Neural crest cell (in vitro differentiated cells): ENCODE measurements around the gene GRAMD4. TPM values are rescaled to one million over a fixed set of nuclear protein-coding genes. Genes with fewer than 3 reads are reported as not detected.

Experiments
- DNase-seq: peaks from one replicate; pipeline ENCODE4 v3.0.0; 2021; ENCODE audit warnings: low read depth, mixed read lengths, low spot score
- H3K27ac Mint-ChIP-seq: one replicate; pipeline ENCODE4 v1.8.0; 2021; ENCODE audit warnings: mild to moderate bottlenecking, mixed read lengths; ENCODE audit not compliant: unreplicated experiment
- H3K27me3 Mint-ChIP-seq: 2 replicates; pipeline ENCODE4 v1.8.0; 2021; ENCODE audit warnings: low read depth, mild to moderate bottlenecking, mixed read lengths
- H3K36me3 Mint-ChIP-seq: 2 replicates; pipeline ENCODE4 v1.8.0; 2021; ENCODE audit warnings: low read depth, mild to moderate bottlenecking, mixed read lengths
- H3K4me1 Mint-ChIP-seq: 2 replicates; pipeline ENCODE4 v1.8.0; 2021; ENCODE audit warnings: mixed read lengths
- H3K4me3 Mint-ChIP-seq: one replicate; pipeline ENCODE4 v1.8.0; 2021; ENCODE audit warnings: mild to moderate bottlenecking, mixed read lengths
- H3K9me3 Mint-ChIP-seq: 2 replicates; pipeline ENCODE4 v1.8.0; 2021; ENCODE audit warnings: mixed read lengths
- total RNA-seq: library from RNA; stranded (reverse); gene quantifications from 2 replicates; pipeline ENCODE4 v1.2.1, GENCODE V29; 2021
- TF ChIP-seq, protein P1 (sequence below): fragments of 200-600 bp; sonication (generic); conservative IDR thresholded peaks from 2 replicates; pipeline ENCODE4 v1.5.0; 2021; ENCODE audit warnings: antibody characterized with exemption, mild to moderate bottlenecking

Gene GRAMD4
- total RNA-seq, 1 donor from 2014 or later: 34.1 TPM

- H3K27me3 Mint-ChIP-seq: no peaks in the 10 kb centered on the region
- H3K36me3 Mint-ChIP-seq: no peaks in the 10 kb centered on the region
- peaks cover 3% of the 10 kb centered on the region for H3K4me1 Mint-ChIP-seq
- TF ChIP-seq, protein P1, sequence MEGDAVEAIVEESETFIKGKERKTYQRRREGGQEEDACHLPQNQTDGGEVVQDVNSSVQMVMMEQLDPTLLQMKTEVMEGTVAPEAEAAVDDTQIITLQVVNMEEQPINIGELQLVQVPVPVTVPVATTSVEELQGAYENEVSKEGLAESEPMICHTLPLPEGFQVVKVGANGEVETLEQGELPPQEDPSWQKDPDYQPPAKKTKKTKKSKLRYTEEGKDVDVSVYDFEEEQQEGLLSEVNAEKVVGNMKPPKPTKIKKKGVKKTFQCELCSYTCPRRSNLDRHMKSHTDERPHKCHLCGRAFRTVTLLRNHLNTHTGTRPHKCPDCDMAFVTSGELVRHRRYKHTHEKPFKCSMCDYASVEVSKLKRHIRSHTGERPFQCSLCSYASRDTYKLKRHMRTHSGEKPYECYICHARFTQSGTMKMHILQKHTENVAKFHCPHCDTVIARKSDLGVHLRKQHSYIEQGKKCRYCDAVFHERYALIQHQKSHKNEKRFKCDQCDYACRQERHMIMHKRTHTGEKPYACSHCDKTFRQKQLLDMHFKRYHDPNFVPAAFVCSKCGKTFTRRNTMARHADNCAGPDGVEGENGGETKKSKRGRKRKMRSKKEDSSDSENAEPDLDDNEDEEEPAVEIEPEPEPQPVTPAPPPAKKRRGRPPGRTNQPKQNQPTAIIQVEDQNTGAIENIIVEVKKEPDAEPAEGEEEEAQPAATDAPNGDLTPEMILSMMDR: no peak
- no peak overlapping the region for H3K27ac Mint-ChIP-seq
- H3K9me3 Mint-ChIP-seq: no peaks in the 10 kb centered on the region
- DNase-seq: no peak
- H3K4me3 Mint-ChIP-seq: no peak overlapping the region
Measured at GRCh38 chr22:46626911-46627805, 7.0 kb downstream of the GRAMD4 start.

- Mint-ChIP-seq H3K4me1 (no peaks in the 10 kb centered on the region), H3K36me3 (no peaks in the 10 kb centered on the region), H3K4me3 (no peak overlapping the region), H3K27me3 (no peaks in the 10 kb centered on the region), H3K27ac (no peak overlapping the region), H3K9me3 (no peaks in the 10 kb centered on the region)
- TF ChIP-seq, protein P1: no peak
- no peak for DNase-seq
Measured at GRCh38 chr22:46627806-46628482, 7.8 kb downstream of the GRAMD4 start.

- no peaks in the 10 kb centered on the region for H3K36me3 Mint-ChIP-seq
- H3K4me3 Mint-ChIP-seq: no peak overlapping the region
- no peaks in the 10 kb centered on the region for H3K9me3 Mint-ChIP-seq
- DNase-seq: no peak
- no peaks in the 10 kb centered on the region for H3K4me1 Mint-ChIP-seq
- H3K27ac Mint-ChIP-seq: no peak overlapping the region
- no peaks in the 10 kb centered on the region for H3K27me3 Mint-ChIP-seq
- TF ChIP-seq, protein P1: no peak
Measured at GRCh38 chr22:46628756-46629155, 8.6 kb downstream of the GRAMD4 start.

DNA sequence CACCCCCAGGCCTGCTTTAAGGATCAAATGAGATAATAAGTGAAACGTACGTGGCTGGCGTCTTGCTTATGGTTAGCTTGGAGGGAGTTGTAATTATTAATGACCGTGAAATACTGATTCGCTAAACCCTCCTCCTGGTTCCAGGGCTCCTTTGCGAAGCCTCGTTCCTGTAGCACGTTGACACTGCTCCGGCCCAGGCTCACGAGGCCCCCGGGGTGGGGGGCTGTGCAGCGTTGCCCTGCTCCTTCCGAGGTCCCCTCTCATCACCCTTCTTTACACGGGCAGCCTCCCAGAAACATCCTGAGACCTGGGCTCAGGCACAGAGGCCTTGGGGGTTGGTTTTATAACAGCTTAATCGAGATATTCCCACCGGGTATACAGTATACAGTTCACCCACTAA, 9.1 kb downstream of the GRAMD4 start:
- peaks cover 4% of the 10 kb centered on the region for H3K4me1 Mint-ChIP-seq
- no peak overlapping the region for H3K27ac Mint-ChIP-seq
- TF ChIP-seq, protein P1: no peak
- no peaks in the 10 kb centered on the region for H3K36me3 Mint-ChIP-seq
- no peaks in the 10 kb centered on the region for H3K27me3 Mint-ChIP-seq
- DNase-seq: no peak
- H3K9me3 Mint-ChIP-seq: no peaks in the 10 kb centered on the region
- H3K4me3 Mint-ChIP-seq: no peak overlapping the region

- Mint-ChIP-seq H3K27me3 (no peaks in the 10 kb centered on the region), H3K4me1 (peaks cover 5% of the 10 kb centered on the region), H3K36me3 (no peaks in the 10 kb centered on the region), H3K4me3 (no peak overlapping the region), H3K9me3 (no peaks in the 10 kb centered on the region), H3K27ac (no peak overlapping the region)
- no peak for DNase-seq
- TF ChIP-seq, protein P1: no peak
Measured at GRCh38 chr22:46631113-46631512, 10.9 kb downstream of the GRAMD4 start.
